ENCODE results near the gene DNAJB8.

The DNAJB8 gene

GRCh38 chr3:128496602-128497304 lies 30.1 kb upstream of the DNAJB8 start:
- no peaks in the 10 kb centered on the region for H3K36me3 ChIP-seq (ENCODE audit: insufficient read depth, low read length)
- no peak overlapping the region for H3K27ac ChIP-seq
- peak overlapping the region; percentile 62 for H3K9ac ChIP-seq (ENCODE audit: insufficient read length)
- no peak for DNase-seq (ENCODE audit: low read depth, low spot score)
- no peaks in the 10 kb centered on the region for H3K9me3 ChIP-seq (ENCODE audit: low read depth, low read length)
- H3K4me3 ChIP-seq, result peak overlapping the region; percentile 84
- TF ChIP-seq POLR2AphosphoS5 (IDR thresholded peaks at IDR 0.05; ENCODE audit: borderline replicate concordance, low read depth, low read length), result no peak
- no peak for TF ChIP-seq EZH2 (IDR thresholded peaks at IDR 0.05)
- TF ChIP-seq FOXP2 (optimal IDR thresholded peaks at IDR 0.05; ENCODE audit: control extremely low read depth, extremely low read length, insufficient read depth), result no peak

GRCh38 chr3:128496019-128496601 lies 29.4 kb upstream of the DNAJB8 start:
- no peak for TF ChIP-seq FOXP2 (optimal IDR thresholded peaks at IDR 0.05; ENCODE audit: control extremely low read depth, extremely low read length, insufficient read depth)
- no peak for TF ChIP-seq POLR2AphosphoS5 (IDR thresholded peaks at IDR 0.05; ENCODE audit: borderline replicate concordance, low read depth, low read length)
- TF ChIP-seq EZH2 (IDR thresholded peaks at IDR 0.05), result no peak
- Histone ChIP-seq H3K9me3 (ENCODE audit: low read depth, low read length) (no peaks in the 10 kb centered on the region), H3K4me3 (no peak overlapping the region), H3K36me3 (ENCODE audit: insufficient read depth, low read length) (no peaks in the 10 kb centered on the region), H3K27ac (no peak overlapping the region), H3K9ac (ENCODE audit: insufficient read length) (no peak overlapping the region)
- DNase-seq (ENCODE audit: low read depth, low spot score), result no peak

GRCh38 chr3:128495435-128495970 lies 28.8 kb upstream of the DNAJB8 start:
- Histone ChIP-seq H3K27ac (no peak overlapping the region), H3K9me3 (ENCODE audit: low read depth, low read length) (no peaks in the 10 kb centered on the region), H3K9ac (ENCODE audit: insufficient read length) (no peak overlapping the region), H3K4me3 (no peak overlapping the region), H3K36me3 (ENCODE audit: insufficient read depth, low read length) (no peaks in the 10 kb centered on the region)
- DNase-seq (ENCODE audit: low read depth, low spot score), result no peak
- TF ChIP-seq POLR2AphosphoS5 (IDR thresholded peaks at IDR 0.05; ENCODE audit: borderline replicate concordance, low read depth, low read length) (no peak), FOXP2 (optimal IDR thresholded peaks at IDR 0.05; ENCODE audit: control extremely low read depth, extremely low read length, insufficient read depth) (no peak), EZH2 (IDR thresholded peaks at IDR 0.05) (no peak)

- Histone ChIP-seq H3K27ac (no peak overlapping the region), H3K4me3 (no peak overlapping the region), H3K36me3 (ENCODE audit: insufficient read depth, low read length) (no peaks in the 10 kb centered on the region), H3K9me3 (ENCODE audit: low read depth, low read length) (no peaks in the 10 kb centered on the region), H3K9ac (ENCODE audit: insufficient read length) (no peak overlapping the region)
- TF ChIP-seq EZH2 (IDR thresholded peaks at IDR 0.05) (no peak), POLR2AphosphoS5 (IDR thresholded peaks at IDR 0.05; ENCODE audit: borderline replicate concordance, low read depth, low read length) (no peak), FOXP2 (optimal IDR thresholded peaks at IDR 0.05; ENCODE audit: control extremely low read depth, extremely low read length, insufficient read depth) (no peak)
- no peak for DNase-seq (ENCODE audit: low read depth, low spot score)
These were observed 27.6 kb upstream of the DNAJB8 start for GRCh38 chr3:128494367-128494650.

- no peaks in the 10 kb centered on the region for H3K36me3 ChIP-seq (ENCODE audit: insufficient read depth, low read length)
- no peak overlapping the region for H3K27ac ChIP-seq
- no peak overlapping the region for H3K4me3 ChIP-seq
- H3K9ac ChIP-seq (ENCODE audit: insufficient read length), result no peak overlapping the region
- H3K9me3 ChIP-seq (ENCODE audit: low read depth, low read length), result no peaks in the 10 kb centered on the region
- TF ChIP-seq FOXP2 (optimal IDR thresholded peaks at IDR 0.05; ENCODE audit: control extremely low read depth, extremely low read length, insufficient read depth) (no peak), POLR2AphosphoS5 (IDR thresholded peaks at IDR 0.05; ENCODE audit: borderline replicate concordance, low read depth, low read length) (no peak), EZH2 (IDR thresholded peaks at IDR 0.05) (no peak)
- DNase-seq (ENCODE audit: low read depth, low spot score), result no peak
These were observed 27.1 kb upstream of the DNAJB8 start for GRCh38 chr3:128493570-128494366.

- Histone ChIP-seq H3K36me3 (ENCODE audit: insufficient read depth, low read length) (no peaks in the 10 kb centered on the region), H3K9me3 (ENCODE audit: low read depth, low read length) (no peaks in the 10 kb centered on the region), H3K9ac (ENCODE audit: insufficient read length) (no peak within 1 kb of the TSS), H3K27ac (no peak within 1 kb of the TSS), H3K4me3 (peak within 1 kb of the TSS; percentile 19; the same call in 1 of the 2 replicates)
- no peak for DNase-seq (ENCODE audit: low read depth, low spot score)
- TF ChIP-seq EZH2 (IDR thresholded peaks at IDR 0.05) (no peak), POLR2AphosphoS5 (IDR thresholded peaks at IDR 0.05; ENCODE audit: borderline replicate concordance, low read depth, low read length) (peak; percentile 37; the same call in 1 of the 2 replicates)
These were observed 26.2 kb upstream of the DNAJB8 start, which contains the start of gene GATA2 for GRCh38 chr3:128492671-128493569. GATA2 (minus strand) TSS chr3:128493201; CDS start chr3:128487031, 6,170 bp downstream.

GRCh38 chr3:128491941-128492670 lies 25.4 kb upstream of the DNAJB8 start:
- Histone ChIP-seq H3K4me3 (peak overlapping the region; percentile 19; the same call in 1 of the 2 replicates), H3K9me3 (ENCODE audit: low read depth, low read length) (no peaks in the 10 kb centered on the region), H3K27ac (no peak overlapping the region), H3K36me3 (ENCODE audit: insufficient read depth, low read length) (no peaks in the 10 kb centered on the region), H3K9ac (ENCODE audit: insufficient read length) (no peak overlapping the region)
- DNase-seq (ENCODE audit: low read depth, low spot score), result no peak
- no peak for TF ChIP-seq FOXP2 (optimal IDR thresholded peaks at IDR 0.05; ENCODE audit: control extremely low read depth, extremely low read length, insufficient read depth)
- TF ChIP-seq EZH2 (IDR thresholded peaks at IDR 0.05), result no peak
- no peak for TF ChIP-seq POLR2AphosphoS5 (IDR thresholded peaks at IDR 0.05; ENCODE audit: borderline replicate concordance, low read depth, low read length)
